Measurements from ENCODE around the gene FOXK2.

FOXK2 gene

DNA sequence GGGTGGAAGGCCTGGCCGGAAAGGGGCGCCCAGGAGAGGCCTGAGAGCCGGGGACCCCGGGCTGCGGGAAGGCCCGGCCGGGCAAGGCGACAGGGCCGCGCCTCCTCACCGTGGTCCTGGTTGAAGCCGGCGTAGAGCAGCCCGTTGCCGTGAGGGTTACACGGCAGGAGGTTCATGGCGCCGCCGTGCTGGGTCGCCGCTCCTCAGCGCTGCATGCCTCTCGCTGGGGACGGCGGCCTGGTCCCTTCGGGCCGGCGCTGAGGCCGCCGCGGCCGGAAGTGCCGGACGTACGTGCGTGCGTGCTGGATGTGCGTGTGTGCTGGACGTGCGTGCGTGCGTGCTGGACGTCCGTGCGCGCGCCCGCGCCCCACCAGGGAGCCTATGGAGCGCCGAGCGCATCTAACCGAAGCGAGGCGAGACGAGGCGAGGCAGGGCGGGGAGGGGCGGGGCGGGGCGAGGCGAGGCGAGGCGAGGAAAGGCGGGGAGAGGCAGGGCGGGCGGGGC, 128.7 kb downstream of the FOXK2 start, which contains the start of gene WDR45B:
Gene WDR45B, minus strand, starts transcription at position 280 of the 504 bp plus-strand sequence. Its CDS starts 104 bp downstream, at position 176.
- DNase-seq = peak; percentile 86

- DNase-seq = no peak
Measured at GRCh38 chr17:82648742-82649331, 129.3 kb downstream of the FOXK2 start.

DNA sequence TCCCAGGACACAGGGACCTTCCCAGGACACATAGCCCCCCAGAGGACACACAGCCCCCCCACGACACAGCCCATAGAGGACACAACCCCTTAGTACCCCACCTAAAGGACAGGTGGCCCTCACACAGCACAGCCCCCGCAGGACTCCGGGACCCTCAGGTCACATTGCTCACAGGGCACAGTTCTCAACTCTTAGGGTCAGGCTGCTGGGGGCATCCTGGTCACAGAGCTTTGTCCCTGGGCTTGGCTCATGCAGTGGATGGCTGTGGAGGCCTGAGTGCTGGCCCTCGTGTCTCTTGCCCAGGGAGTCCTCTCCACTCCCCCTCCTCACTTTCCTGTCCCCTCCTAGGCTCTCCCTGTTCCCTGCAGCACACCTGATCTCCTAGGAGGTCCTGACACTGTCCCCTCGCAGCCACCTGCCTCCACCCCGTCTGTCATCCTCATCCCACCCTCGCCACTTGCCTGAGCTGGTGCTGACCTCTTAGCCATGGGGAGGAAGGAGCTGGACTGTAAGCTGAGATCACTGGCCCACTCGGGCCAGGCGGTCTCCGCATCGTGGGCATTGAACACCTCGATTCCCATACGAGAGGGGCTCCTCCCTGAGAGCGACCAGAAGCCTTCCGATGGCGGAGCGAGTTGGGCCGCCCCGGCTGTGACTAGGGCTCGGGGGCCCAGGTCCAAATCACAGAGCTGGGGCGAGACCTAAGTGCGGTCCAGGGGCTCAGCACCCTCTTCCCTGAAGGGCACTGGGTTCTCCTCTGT, 130.1 kb downstream of the FOXK2 start:
- DNase-seq = no peak

DNA sequence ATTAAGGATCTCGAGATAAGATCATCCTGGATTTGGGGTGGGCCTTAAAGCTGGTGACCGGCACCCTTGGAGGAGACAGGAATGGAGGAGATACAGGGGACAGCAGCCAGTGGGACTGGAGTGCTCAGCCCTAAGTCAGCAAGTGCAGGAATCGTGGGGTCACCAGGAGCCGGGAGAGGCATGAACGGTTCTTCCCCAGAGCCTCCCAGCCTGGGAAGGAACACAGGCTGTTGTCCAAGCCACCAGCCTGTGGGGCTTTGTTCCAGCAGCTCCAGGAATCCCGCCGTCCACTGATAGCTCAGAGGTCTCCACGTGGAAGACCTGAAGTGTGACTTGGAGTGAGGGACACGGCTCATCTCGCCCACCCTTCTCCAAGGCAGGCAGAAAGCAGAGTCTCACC, 131.2 kb downstream of the FOXK2 start:
- no peak for DNase-seq

- no peak for DNase-seq
Measured at GRCh38 chr17:82653651-82654528, 134.4 kb downstream of the FOXK2 start.
